Liver (tissue), 9 donors: ENCODE results near the gene OBI1. TPM values are rescaled to one million over a fixed set of nuclear protein-coding genes. Genes with fewer than 3 reads are reported as not detected.

Experiments used
- DNase-seq: peaks from one replicate; pipeline ENCODE4 v3.0.0-alpha.2; 2017; ENCODE audit warnings: low spot score
- H3K27ac ChIP-seq, 2 donors: one replicate each; pipeline ENCODE4 v1.7.0; 2013; ENCODE audit warnings: inconsistent platforms in 2 of 2, low read length in 2 of 2, control low read depth in 1 of 2, low read depth in 1 of 2, mild to moderate bottlenecking in 1 of 2
- H3K27me3 ChIP-seq, 4 donors: one replicate each; pipeline versions ENCODE4 v1.6.1 to v1.7.0; 2013; ENCODE audit warnings: low read length in 3 of 4, inconsistent platforms in 1 of 4, mild to moderate bottlenecking in 1 of 4, moderate library complexity in 1 of 4; ENCODE audit not compliant: control insufficient read depth in 4 of 4, insufficient read depth in 4 of 4
- H3K36me3 ChIP-seq, 4 donors: one replicate each; pipeline versions ENCODE4 v1.6.1 to v1.7.0; 2013; ENCODE audit warnings: low read length in 3 of 4, mild to moderate bottlenecking in 3 of 4, low read depth in 1 of 4, moderate library complexity in 1 of 4; ENCODE audit not compliant: control insufficient read depth in 4 of 4, insufficient read depth in 3 of 4
- H3K4me1 ChIP-seq, 4 donors: one replicate each; pipeline versions ENCODE4 v1.6.1 to v1.7.0; 2013; ENCODE audit warnings: low read length in 3 of 4, mild to moderate bottlenecking in 3 of 4, moderate library complexity in 1 of 4; ENCODE audit not compliant: control insufficient read depth in 4 of 4, insufficient read depth in 4 of 4
- H3K4me3 ChIP-seq, 3 donors: one replicate each; pipeline versions ENCODE4 v1.6.1 to v1.7.0; 2013; ENCODE audit warnings: low read length in 3 of 3, control low read depth in 1 of 3, low read depth in 1 of 3, mild to moderate bottlenecking in 1 of 3
- H3K9ac ChIP-seq, 2 donors: one replicate each; pipeline ENCODE4 v1.7.0; 2013; ENCODE audit warnings: low read length in 2 of 2, mild to moderate bottlenecking in 2 of 2, moderate library complexity in 2 of 2, control low read depth in 1 of 2, low read depth in 1 of 2
- H3K9me3 ChIP-seq, 4 donors: one replicate each; pipeline versions ENCODE4 v1.6.1 to v1.7.0; 2013; ENCODE audit warnings: low read length in 3 of 4; ENCODE audit not compliant: control insufficient read depth in 4 of 4
- ATF3 ChIP-seq: IDR thresholded peaks from 2 replicates; pipeline ENCODE4 v1.6.1; 2016; ENCODE audit warnings: antibody characterized with exemption
- CTCF ChIP-seq: fragments of 150-350 bp; IDR thresholded peaks from 2 replicates; pipeline ENCODE4 v1.5.1; 2017; ENCODE audit warnings: improper control_type of control experiment, low read depth, low read length; ENCODE audit not compliant: missing input control
- EGR1 ChIP-seq, 2 donors: IDR thresholded peaks; 2 replicates each; pipeline ENCODE4 v1.6.1; 2016 to 2018; ENCODE audit warnings: antibody characterized with exemption in 2 of 2, low read depth in 2 of 2
- FOXA1 ChIP-seq: IDR thresholded peaks from 2 replicates; pipeline ENCODE4 v1.6.1; 2016; ENCODE audit warnings: antibody characterized with exemption
- FOXA2 ChIP-seq: IDR thresholded peaks from 2 replicates; pipeline ENCODE4 v1.6.1; 2016; ENCODE audit warnings: antibody characterized with exemption
- GABPA ChIP-seq, 2 donors: IDR thresholded peaks in 1 of 2; conservative IDR thresholded peaks in 1 of 2; 2 replicates each; pipeline ENCODE4 v1.6.1; 2016; ENCODE audit warnings: antibody characterized with exemption in 2 of 2, mild to moderate bottlenecking in 1 of 2, moderate library complexity in 1 of 2
- HNF4A ChIP-seq, 2 donors: conservative IDR thresholded peaks; 2 replicates each; pipeline ENCODE4 v1.6.1; 2016; ENCODE audit warnings: antibody characterized with exemption in 2 of 2, mild to moderate bottlenecking in 2 of 2
- MAX ChIP-seq: IDR thresholded peaks from 2 replicates; pipeline ENCODE4 v1.6.1; 2016; ENCODE audit warnings: antibody characterized with exemption
- NR2F2 ChIP-seq: IDR thresholded peaks from 2 replicates; pipeline ENCODE4 v1.6.1; 2016; ENCODE audit warnings: antibody characterized with exemption
- RAD21 ChIP-seq, 2 donors: IDR thresholded peaks; 2 replicates each; pipeline ENCODE4 v1.6.1; 2016; ENCODE audit warnings: antibody characterized with exemption in 2 of 2, mild to moderate bottlenecking in 2 of 2
- REST ChIP-seq: IDR thresholded peaks from 2 replicates; pipeline ENCODE4 v1.6.1; 2016; ENCODE audit warnings: antibody characterized with exemption, mild to moderate bottlenecking
- TAF1 ChIP-seq: conservative IDR thresholded peaks from 2 replicates; pipeline ENCODE4 v1.6.1; 2016; ENCODE audit warnings: antibody characterized with exemption, mild to moderate bottlenecking
- YY1 ChIP-seq: IDR thresholded peaks from 2 replicates; pipeline ENCODE4 v1.6.1; 2016; ENCODE audit warnings: antibody characterized with exemption, mild to moderate bottlenecking
- ZBTB33 ChIP-seq: IDR thresholded peaks from 2 replicates; pipeline ENCODE4 v1.6.1; 2016; ENCODE audit warnings: antibody characterized with exemption
- WGBS: extraction: QIAGEN DNeasy Blood & Tissue Kit; methylation state at CpG from one replicate; pipeline ENCODE4 v1.1.7; 2013; 5-methylcytosine and 5-hydroxymethylcytosine counted together
- polyA plus RNA-seq, 2 donors: library from polyadenylated mRNA; stranded (reverse) in 1 of 2; unstranded in 1 of 2; fragments of 200-250 nt in 1 of 2; fragments of >200 nt in 1 of 2; fragmentation: Nextera tagmentation in 1 of 2; extraction: Ambion mirVana in 1 of 2; gene quantifications; one replicate each; pipeline versions ENCODE4 v1.2.1 to v1.2.3, GENCODE V29; 2013 to 2015
- total RNA-seq, 2 donors: library from RNA; depleted of rRNA; stranded (reverse); fragments of >200 nt; gene quantifications; one replicate each; pipeline ENCODE4 v1.2.3, GENCODE V29; 2014
- donor health status: healthy.
- donor health status: healthy.
- donor health status: healthy.
- donor health status: healthy.
- donor health status: healthy.

The OBI1 gene
- total and polyA plus RNA-seq, 4 donors = 1.7 to 8.9 (median 3.0) TPM

GRCh38 chr13:78597602-78597932 lies 61.4 kb downstream of the OBI1 start (continued):
- no peak for TF ChIP-seq YY1
- TF ChIP-seq HNF4A (conservative IDR thresholded peaks at IDR 0.05) = no peak
- TF ChIP-seq TAF1 = no peak
- no peak for TF ChIP-seq EGR1 (IDR thresholded peaks at IDR 0.05; ENCODE audit: low read depth in 2 of 2)
- no peak for TF ChIP-seq FOXA1

GRCh38 chr13:78596736-78597601 lies 62.0 kb downstream of the OBI1 start:
- Histone ChIP-seq H3K4me3 (peak overlapping the region in 1 of 3 donors; percentile 38), H3K27me3 (peaks cover 0 to 47% (median 23%) of the 10 kb centered on the region in 4 donors), H3K9ac (no peak overlapping the region), H3K4me1 (peaks cover 9 to 30% (median 19%) of the 10 kb centered on the region in 4 donors), H3K9me3 (peaks cover 0 to 12% (median 2%) of the 10 kb centered on the region in 4 donors), H3K36me3 (no peaks in the 10 kb centered on the region), H3K27ac (no peak overlapping the region)
- WGBS = 8% methylated on average over 50 of the region's 50 CpGs
- TF ChIP-seq HNF4A (conservative IDR thresholded peaks at IDR 0.05) = no peak
- TF ChIP-seq ZBTB33 = peak; percentile 86
- DNase-seq = no peak

GRCh38 chr13:78596399-78596735 lies 62.6 kb downstream of the OBI1 start:
- Histone ChIP-seq H3K4me1 (peaks cover 6 to 26% (median 16%) of the 10 kb centered on the region in 4 donors), H3K36me3 (no peaks in the 10 kb centered on the region), H3K9me3 (peaks cover 0 to 10% (median 2%) of the 10 kb centered on the region in 4 donors), H3K4me3 (peak overlapping the region in 1 of 3 donors; percentile 38), H3K27ac (no peak overlapping the region), H3K27me3 (peaks cover 0 to 47% (median 23%) of the 10 kb centered on the region in 4 donors), H3K9ac (no peak overlapping the region)
- TF ChIP-seq EGR1 (IDR thresholded peaks at IDR 0.05; ENCODE audit: low read depth in 2 of 2) (no peak), ATF3 (no peak), RAD21 (IDR thresholded peaks at IDR 0.05) (no peak), YY1 (no peak), FOXA2 (no peak), NR2F2 (no peak), HNF4A (conservative IDR thresholded peaks at IDR 0.05) (no peak), GABPA (IDR thresholded peaks at IDR 0.05 in 1 of 2, conservative IDR thresholded peaks at IDR 0.05 in 1 of 2) (no peak), TAF1 (no peak), MAX (no peak), ZBTB33 (no peak), REST (no peak), FOXA1 (no peak), CTCF (no peak)
- WGBS = 4% methylated on average over 22 of the region's 22 CpGs
- DNase-seq = no peak
